Peyer's patch (tissue), 4 donors: Measurements from ENCODE around the gene RPRD1A. TPM values are rescaled to one million over a fixed set of nuclear protein-coding genes. Genes with fewer than 3 reads are reported as not detected.

ENCODE experiments used
- DNase-seq, 3 donors: peaks; one replicate each; pipeline ENCODE4 v3.0.0-alpha.2; 2017 to 2019
- H3K27ac ChIP-seq, 4 donors: fragments of 200-600 bp; sonication (generic); one replicate each; pipeline ENCODE4 v1.5.1; 2016 to 2019
- H3K27me3 ChIP-seq, 2 donors: fragments of 200-600 bp; sonication (generic); one replicate each; pipeline ENCODE4 v1.5.1; 2019
- H3K36me3 ChIP-seq, 3 donors: fragments of 200-600 bp; sonication (generic); one replicate each; pipeline ENCODE4 v1.5.1; 2016 to 2019
- H3K4me1 ChIP-seq, 4 donors: fragments of 200-600 bp; sonication (generic); one replicate each; pipeline ENCODE4 v1.5.1; 2016 to 2019
- H3K4me3 ChIP-seq, 4 donors: fragments of 200-600 bp; sonication (generic); 1 replicate in 3 of 4; 2 replicates in 1 of 4; pipeline ENCODE4 v1.5.1; 2016 to 2019; ENCODE audit warnings: mild to moderate bottlenecking in 1 of 4
- H3K9me3 ChIP-seq, 4 donors: fragments of 200-600 bp; sonication (generic); one replicate each; pipeline ENCODE4 v1.5.1; 2016 to 2019; ENCODE audit warnings: mild to moderate bottlenecking in 1 of 4
- POLR2A ChIP-seq, 2 donors: fragments of 450-650 bp; IDR thresholded peaks; one replicate each; pipeline ENCODE4 v1.5.1; 2017; ENCODE audit warnings: antibody characterized with exemption in 2 of 2, mild to moderate bottlenecking in 2 of 2, moderate library complexity in 2 of 2
- total RNA-seq, 4 donors: library from RNA; depleted of rRNA; stranded (reverse); fragments of >200 nt; gene quantifications; one replicate each; pipeline ENCODE4 v1.1.0, GENCODE V29; 2016
- TF ChIP-seq, protein P1 (sequence below), 6 experiments: fragments of 450-650 bp in 4 of 6; fragments of 200-600 bp in 2 of 6; sonication (generic) in 1 of 6; IDR thresholded peaks; one replicate each; pipeline ENCODE4 v1.5.1; 2017 to 2019; ENCODE audit warnings: antibody characterized with exemption in 6 of 6, mild to moderate bottlenecking in 3 of 6, moderate library complexity in 1 of 6

Gene RPRD1A
- total RNA-seq, 4 donors from 2014 or later, result 41.9 to 67.7 (median 50.8) TPM

DNA sequence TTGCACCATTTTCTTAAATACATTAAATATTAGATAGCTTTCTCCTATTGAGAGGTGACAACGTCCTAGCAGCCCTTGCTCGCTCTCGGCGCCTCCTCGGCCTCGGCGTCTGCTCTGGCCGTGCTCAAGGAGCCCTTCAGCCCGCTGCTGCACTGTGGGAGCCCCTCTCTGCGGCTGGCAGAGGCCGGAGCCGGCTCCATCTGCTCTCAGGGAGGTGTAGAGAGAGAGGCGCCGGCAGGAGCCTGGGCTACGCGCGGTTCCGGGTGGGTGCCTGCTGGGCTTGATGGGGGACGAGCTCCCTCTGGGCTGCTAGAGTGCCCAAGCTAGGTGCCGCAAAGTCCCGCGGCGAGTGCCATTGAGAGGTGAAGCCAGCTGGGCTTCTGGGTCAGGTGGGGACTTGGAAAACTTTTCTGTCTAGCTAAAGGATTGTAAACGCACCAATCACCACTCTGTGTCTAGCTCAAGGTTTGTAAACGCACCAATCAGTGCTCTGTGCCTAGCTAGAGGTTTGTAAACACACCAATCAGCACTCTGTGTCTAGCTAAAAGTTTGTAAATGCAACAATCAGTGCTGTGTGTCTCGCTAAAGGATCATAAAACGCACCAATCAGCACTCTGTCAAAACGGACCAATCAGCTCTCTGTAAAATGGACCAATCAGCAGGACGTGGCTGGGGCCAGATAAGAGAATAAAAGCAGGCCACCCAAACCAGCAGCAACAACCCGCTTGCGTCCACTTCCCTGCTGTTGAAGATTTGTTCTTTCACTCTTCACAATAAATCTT is 3.1 kb downstream of the RPRD1A start:
- Histone ChIP-seq H3K27me3 (no peaks in the 10 kb centered on the region), H3K36me3 (no peaks in the 10 kb centered on the region), H3K9me3 (no peaks in the 10 kb centered on the region), H3K4me3 (no peak overlapping the region), H3K27ac (no peak overlapping the region), H3K4me1 (peaks cover 0 to 15% (median 0%) of the 10 kb centered on the region in 4 donors)
- no peak for TF ChIP-seq POLR2A (IDR thresholded peaks at IDR 0.05)
- TF ChIP-seq, protein P1, sequence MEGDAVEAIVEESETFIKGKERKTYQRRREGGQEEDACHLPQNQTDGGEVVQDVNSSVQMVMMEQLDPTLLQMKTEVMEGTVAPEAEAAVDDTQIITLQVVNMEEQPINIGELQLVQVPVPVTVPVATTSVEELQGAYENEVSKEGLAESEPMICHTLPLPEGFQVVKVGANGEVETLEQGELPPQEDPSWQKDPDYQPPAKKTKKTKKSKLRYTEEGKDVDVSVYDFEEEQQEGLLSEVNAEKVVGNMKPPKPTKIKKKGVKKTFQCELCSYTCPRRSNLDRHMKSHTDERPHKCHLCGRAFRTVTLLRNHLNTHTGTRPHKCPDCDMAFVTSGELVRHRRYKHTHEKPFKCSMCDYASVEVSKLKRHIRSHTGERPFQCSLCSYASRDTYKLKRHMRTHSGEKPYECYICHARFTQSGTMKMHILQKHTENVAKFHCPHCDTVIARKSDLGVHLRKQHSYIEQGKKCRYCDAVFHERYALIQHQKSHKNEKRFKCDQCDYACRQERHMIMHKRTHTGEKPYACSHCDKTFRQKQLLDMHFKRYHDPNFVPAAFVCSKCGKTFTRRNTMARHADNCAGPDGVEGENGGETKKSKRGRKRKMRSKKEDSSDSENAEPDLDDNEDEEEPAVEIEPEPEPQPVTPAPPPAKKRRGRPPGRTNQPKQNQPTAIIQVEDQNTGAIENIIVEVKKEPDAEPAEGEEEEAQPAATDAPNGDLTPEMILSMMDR (IDR thresholded peaks at IDR 0.05), result no peak
- no peak for DNase-seq

DNA sequence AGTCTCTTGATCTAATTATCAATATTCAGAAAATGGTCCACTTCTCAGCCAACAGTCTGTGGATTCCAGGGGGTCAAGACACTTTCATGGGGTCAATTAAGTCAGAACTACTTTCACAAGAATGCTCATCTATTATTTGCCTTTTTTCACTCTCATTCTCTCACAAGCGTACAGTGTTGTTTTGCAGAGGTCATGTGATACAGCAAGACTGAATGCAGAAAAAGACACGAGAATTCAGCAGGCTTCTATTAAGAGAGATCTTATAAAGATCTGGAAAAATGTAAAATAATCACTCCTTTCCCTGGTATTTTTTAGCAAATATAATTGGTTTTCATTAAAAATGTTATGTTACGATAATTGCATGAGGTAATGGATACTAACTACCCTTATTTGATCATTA is 8.7 kb downstream of the RPRD1A start:
- Histone ChIP-seq H3K27me3 (no peaks in the 10 kb centered on the region), H3K4me1 (no peaks in the 10 kb centered on the region), H3K4me3 (no peak overlapping the region), H3K9me3 (no peaks in the 10 kb centered on the region), H3K36me3 (no peaks in the 10 kb centered on the region), H3K27ac (no peak overlapping the region)
- TF ChIP-seq POLR2A (IDR thresholded peaks at IDR 0.05), result no peak
- TF ChIP-seq, protein P1 (IDR thresholded peaks at IDR 0.05), result no peak
- DNase-seq, result no peak

DNA sequence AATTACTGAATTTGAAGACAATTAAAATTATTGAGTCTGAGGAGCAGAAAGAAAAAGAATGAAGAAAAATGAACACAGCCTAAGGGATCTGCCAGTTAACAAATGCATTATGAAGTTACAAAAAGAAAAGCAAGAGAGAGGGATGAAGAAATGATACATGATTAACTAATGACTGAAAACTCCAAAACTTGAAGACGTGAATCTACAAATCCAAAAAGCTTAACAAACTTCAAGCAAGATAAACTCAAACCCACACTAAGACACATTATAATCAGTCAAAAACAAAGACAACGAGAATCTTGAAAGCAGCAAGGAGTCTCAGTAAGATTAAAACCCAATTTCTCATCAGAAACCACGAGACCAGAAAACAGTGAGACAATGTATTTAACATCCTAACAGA is 15.6 kb downstream of the RPRD1A start:
- Histone ChIP-seq H3K27ac (no peak overlapping the region), H3K4me3 (no peak overlapping the region), H3K27me3 (no peaks in the 10 kb centered on the region), H3K36me3 (no peaks in the 10 kb centered on the region), H3K9me3 (no peaks in the 10 kb centered on the region), H3K4me1 (no peaks in the 10 kb centered on the region)
- no peak for DNase-seq
- TF ChIP-seq POLR2A (IDR thresholded peaks at IDR 0.05), result no peak
- TF ChIP-seq, protein P1 (IDR thresholded peaks at IDR 0.05), result no peak

DNA sequence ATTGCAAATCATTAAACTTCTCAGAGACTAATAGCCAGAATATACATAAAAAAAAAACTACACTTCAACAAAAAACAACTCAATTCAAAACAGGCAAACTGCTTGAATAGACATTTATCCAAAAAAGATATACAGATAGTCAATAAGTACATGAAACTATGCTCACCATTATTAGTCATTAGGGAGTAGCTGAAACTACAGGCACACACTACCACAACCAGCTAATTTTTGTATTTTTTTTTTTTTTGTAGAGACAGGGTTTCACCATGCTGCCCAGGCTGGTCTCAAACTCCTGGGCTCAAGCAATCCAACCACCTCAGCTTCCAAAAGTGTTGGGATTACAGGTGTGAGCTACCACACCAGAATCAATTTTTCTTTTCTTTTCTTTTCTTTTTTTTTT is 16.9 kb downstream of the RPRD1A start:
- H3K27me3 ChIP-seq, result no peaks in the 10 kb centered on the region
- no peaks in the 10 kb centered on the region for H3K4me1 ChIP-seq
- DNase-seq, result no peak
- no peaks in the 10 kb centered on the region for H3K9me3 ChIP-seq
- H3K4me3 ChIP-seq, result no peak overlapping the region
- H3K27ac ChIP-seq, result no peak overlapping the region
- TF ChIP-seq, protein P1 (IDR thresholded peaks at IDR 0.05), result no peak
- TF ChIP-seq POLR2A (IDR thresholded peaks at IDR 0.05), result no peak
- H3K36me3 ChIP-seq, result no peaks in the 10 kb centered on the region

DNA sequence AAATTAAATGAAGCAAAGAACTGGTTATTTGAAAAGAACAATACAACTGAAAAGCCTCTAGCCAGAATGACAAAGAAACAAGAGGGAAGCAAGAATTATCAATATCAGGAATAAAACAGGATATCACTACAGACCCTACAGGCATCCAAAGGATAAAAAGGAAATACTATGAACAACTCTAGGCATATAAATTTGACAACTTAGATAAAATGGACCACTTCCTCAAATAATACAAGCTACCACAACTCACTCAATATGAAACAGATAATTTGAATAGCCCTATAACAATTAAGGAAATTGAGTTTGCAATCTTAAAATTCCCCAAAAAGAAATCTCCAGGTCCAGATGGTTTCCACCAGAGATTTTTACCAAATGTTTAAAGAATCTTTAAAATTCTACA is 19.8 kb downstream of the RPRD1A start:
- Histone ChIP-seq H3K27ac (no peak overlapping the region), H3K9me3 (no peaks in the 10 kb centered on the region), H3K36me3 (no peaks in the 10 kb centered on the region), H3K4me1 (no peaks in the 10 kb centered on the region), H3K27me3 (no peaks in the 10 kb centered on the region), H3K4me3 (no peak overlapping the region)
- TF ChIP-seq, protein P1 (IDR thresholded peaks at IDR 0.05), result no peak
- TF ChIP-seq POLR2A (IDR thresholded peaks at IDR 0.05), result no peak
- DNase-seq, result no peak
